Choroid plexus epithelial cell (primary cell): ENCODE measurements around the gene CCNE1.

ENCODE experiments used
- DNase-seq: peaks from one replicate; pipeline ENCODE4 v3.0.0-alpha.2; 2010; ENCODE audit warnings: low read depth
- H3K4me3 ChIP-seq: 2 replicates; pipeline ENCODE4 v1.5.1; 2011; ENCODE audit warnings: low read depth, mild to moderate bottlenecking, control low read depth, low read length, moderate library complexity
- TF ChIP-seq, protein P1 (sequence below): conservative IDR thresholded peaks from 2 replicates; pipeline ENCODE4 v1.5.1; 2011; ENCODE audit warnings: low read depth, mild to moderate bottlenecking, control low read depth, inconsistent platforms, low read length, moderate library complexity

Gene CCNE1

DNA sequence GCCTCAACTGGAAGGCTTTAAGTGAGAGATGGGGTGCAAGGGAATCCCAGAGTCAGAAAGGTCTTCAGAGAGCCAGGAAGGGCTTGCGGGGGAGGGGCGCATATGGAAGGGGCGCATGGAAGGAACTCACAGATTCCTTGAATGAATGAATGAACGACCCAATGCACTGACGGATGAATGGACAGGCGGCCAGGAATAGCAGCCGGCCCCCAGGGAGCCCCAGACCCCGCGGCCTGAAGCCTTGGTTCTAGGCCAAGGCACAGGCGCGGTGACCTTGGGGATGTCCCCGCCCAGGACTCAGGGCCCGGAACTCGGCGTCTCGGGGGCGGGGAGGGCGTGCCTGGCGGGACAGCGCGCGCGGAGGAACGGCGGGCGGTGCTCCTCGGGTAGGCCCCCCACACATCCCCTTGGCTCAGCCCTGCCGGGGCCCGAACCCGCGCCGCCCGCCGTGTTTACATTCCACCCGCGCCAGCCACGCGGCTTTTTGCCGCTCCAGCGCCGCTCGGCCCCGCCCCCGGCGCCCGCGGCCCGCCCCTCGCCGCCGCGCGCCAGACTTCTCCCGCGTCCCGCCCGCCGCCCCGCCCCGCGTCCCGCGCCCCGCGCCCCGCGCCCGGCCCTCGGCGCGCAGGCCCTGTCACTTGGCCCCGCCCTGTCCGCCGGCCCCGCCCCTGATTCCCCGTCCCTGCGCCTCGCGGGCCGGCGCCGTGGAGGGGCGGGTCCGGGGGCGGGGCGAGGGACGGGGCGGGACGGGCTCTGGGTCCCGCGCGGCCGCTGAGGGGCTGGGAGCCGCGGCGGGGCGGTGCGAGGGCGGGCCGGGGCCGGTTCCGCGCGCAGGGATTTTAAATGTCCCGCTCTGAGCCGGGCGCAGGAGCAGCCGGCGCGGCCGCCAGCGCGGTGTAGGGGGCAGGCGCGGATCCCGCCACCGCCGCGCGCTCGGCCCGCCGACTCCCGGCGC, at the start of gene CCNE1:
Gene CCNE1, plus strand, starts transcription at position 867 of the 955 bp plus-strand sequence. CDS start 565 bp downstream, outside the sequence.
- peak within 1 kb of the TSS; percentile 62 for H3K4me3 ChIP-seq
- DNase-seq, result peak; percentile 88
- TF ChIP-seq, protein P1, sequence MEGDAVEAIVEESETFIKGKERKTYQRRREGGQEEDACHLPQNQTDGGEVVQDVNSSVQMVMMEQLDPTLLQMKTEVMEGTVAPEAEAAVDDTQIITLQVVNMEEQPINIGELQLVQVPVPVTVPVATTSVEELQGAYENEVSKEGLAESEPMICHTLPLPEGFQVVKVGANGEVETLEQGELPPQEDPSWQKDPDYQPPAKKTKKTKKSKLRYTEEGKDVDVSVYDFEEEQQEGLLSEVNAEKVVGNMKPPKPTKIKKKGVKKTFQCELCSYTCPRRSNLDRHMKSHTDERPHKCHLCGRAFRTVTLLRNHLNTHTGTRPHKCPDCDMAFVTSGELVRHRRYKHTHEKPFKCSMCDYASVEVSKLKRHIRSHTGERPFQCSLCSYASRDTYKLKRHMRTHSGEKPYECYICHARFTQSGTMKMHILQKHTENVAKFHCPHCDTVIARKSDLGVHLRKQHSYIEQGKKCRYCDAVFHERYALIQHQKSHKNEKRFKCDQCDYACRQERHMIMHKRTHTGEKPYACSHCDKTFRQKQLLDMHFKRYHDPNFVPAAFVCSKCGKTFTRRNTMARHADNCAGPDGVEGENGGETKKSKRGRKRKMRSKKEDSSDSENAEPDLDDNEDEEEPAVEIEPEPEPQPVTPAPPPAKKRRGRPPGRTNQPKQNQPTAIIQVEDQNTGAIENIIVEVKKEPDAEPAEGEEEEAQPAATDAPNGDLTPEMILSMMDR, result no peak

DNA sequence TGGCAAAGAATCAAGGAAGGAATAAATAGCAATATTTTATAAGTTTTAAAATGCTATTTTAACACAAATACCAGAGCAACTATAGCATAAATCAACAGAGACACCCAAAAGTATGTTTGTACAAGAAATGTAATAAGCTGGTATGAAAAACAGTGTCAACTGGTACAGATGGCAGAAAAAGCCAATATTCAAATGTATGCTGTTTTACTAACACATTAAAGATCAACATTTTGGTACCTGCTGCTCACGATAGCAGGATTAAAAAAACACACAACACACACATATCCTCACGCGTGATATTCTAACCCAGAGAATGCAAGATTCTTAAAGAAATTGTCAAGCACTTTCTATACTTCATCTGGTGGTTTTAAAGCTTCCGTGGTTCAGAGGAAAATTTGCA, 48.6 kb upstream of the CCNE1 start:
- no peak for DNase-seq
- no peak overlapping the region for H3K4me3 ChIP-seq
- TF ChIP-seq, protein P1, result no peak

DNA sequence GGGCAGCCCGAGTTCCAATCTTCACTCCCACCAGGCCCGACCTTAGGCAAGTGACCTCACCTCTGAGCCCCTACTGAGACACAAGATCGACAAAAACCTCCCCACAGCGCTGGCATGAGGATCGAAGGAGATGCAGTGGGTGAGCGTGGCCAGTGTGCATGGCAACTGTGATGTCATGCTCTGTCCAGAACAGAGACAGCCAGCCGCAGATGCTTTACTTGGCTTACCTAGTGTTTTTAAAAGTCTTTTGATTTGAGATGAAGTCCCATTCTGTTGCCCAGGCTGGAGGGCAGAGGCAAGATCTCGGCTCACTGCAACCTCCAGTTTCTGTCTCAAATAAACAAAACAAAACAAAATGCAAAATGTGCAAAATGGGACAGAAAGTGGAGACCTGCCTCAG, 47.4 kb upstream of the CCNE1 start:
- TF ChIP-seq, protein P1, result no peak
- no peak for DNase-seq
- no peak overlapping the region for H3K4me3 ChIP-seq

DNA sequence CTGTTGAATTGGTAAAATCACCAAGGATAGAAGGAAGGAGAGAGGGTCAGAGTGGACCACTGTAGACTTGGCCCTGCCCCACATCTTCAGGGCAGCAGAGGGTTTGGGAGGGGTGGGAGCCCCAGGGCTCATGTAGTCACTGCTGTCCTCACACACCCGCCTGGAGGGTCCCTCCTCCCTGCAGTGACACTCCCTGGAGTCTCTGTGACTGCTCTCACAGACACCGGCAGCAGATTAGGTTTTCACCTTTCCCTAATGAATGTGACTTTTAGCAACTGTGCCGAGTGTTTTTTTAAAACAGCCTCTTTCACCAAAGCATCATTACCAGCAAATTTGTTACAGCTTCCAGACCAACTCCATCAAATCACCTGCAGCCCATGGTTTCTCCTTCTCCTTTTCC, 45.7 kb upstream of the CCNE1 start:
- no peak for DNase-seq
- TF ChIP-seq, protein P1, result no peak
- H3K4me3 ChIP-seq, result no peak overlapping the region

DNA sequence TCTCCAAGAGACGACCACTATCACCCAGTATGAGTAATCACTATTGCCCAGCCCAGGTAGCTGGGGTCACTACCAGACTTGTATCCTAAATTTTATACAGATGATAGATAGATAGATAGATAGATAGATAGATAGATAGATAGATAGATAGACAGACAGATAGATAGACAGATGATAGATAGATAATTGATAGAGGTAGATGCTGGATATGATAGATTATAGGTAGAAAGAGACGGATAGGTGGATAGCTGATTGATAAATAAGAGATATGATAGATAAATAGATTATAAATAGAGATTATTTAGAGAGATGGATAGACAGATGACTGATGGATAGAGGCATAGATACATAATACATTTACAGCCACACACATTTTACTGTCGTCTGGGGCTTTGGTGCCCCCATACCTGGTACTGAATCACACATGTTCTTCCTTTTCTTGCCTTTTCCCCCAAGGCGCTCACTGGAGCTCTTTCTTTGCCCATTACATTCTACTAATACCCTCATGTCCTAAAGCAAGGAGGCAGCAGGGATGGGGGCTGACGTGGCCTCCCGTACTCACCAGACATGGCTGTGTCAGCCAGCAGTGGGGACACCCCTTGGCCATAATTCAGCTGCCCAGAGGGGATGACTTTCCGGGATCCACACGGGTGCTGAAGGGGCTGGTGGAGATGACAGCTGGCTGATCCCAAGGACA, 44.6 kb upstream of the CCNE1 start:
- DNase-seq, result no peak
- H3K4me3 ChIP-seq, result no peak overlapping the region
- TF ChIP-seq, protein P1, result no peak

DNA sequence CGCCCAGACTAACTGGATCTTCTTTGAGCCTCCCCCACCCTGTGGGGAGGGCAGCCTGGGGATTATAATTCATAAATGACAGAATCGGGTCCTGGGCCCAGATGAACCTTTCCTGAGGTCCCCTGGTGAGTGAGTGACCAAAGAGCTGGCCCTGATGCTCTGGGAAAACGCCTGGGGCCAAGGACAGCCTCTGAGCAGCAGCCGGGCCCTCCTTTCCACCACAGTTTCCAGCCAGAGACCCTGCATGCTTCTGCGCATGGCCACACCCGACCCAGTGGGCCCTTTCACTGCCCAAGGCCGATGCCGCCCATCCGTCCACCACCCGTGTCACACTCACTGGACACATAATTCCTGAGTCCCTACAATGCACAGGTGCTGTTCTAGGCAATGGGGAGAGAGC, 43.6 kb upstream of the CCNE1 start:
- H3K4me3 ChIP-seq, result no peak overlapping the region
- TF ChIP-seq, protein P1, result no peak
- DNase-seq, result no peak
